Lower leg skin (tissue), 3 donors: ENCODE data around the gene AP5Z1.

Experiments used
- CTCF ChIP-seq, 3 donors: fragments of 450-650 bp; IDR thresholded peaks; one replicate each; pipeline ENCODE4 v1.5.1; 2016; ENCODE audit warnings: antibody characterized with exemption in 3 of 3, mild to moderate bottlenecking in 3 of 3, moderate library complexity in 2 of 3
- POLR2A ChIP-seq, 2 donors: fragments of 450-650 bp; IDR thresholded peaks; one replicate each; pipeline ENCODE4 v1.6.1; 2016 to 2017; ENCODE audit warnings: antibody characterized with exemption in 2 of 2, mild to moderate bottlenecking in 1 of 2, moderate library complexity in 1 of 2

- TF ChIP-seq POLR2A (IDR thresholded peaks at IDR 0.05) (no peak), CTCF (IDR thresholded peaks at IDR 0.05) (no peak)
Observed at GRCh38 chr7:4801839-4802231, 26.4 kb downstream of the AP5Z1 start.
